HG02970 (cell line): Measurements from ENCODE around the gene TPCN2.

Experiments
- ATAC-seq: cut with Tn5 transposase; IDR thresholded peaks from one replicate; pipeline ENCODE4 v1.9.1; 2021; ENCODE audit warnings: mild to moderate bottlenecking, moderate library complexity, moderate number of reproducible peaks; ENCODE audit not compliant: unreplicated experiment, low FRiP score

Gene TPCN2

DNA sequence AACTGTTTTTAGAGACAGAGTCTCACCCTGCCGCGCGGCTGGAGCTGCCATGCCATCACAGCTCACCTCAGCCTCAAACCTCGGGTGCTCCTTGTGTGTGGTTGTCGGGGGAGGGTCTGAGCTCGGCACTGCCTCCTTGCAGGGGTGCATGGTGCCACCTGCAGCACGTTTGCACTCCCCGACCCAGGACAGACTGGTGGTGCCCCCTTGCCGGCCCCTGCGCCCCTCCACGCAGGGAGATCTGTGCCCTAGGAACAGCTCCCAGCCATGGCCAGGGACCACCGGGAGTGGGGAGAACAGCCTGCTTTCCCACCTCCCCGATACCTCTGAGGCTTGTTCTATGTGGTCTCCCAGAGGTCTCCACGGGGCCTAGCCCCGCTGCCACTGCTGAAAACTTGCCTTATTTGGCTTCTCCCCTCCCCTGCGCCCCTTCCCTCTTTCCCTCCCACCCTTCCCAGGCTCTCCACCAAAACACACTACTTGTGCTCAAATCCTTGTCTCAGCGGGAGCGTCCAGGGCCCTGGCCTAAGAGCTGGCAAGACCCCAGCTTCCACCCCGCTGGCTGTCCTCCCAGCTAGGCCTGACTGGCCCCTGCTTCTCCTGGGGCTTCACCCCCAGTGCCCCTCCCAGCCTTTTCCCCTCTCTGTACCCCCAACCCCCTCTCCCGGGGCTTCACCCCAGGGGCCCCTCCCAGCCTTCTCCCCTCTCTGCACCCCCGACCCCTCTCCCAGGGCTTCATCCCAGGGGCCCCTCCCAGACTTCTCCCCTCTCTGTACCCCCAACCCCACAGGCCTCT is 13.4 kb upstream of the TPCN2 start:
- ATAC-seq, result no peak

- ATAC-seq, result no peak
These were observed 12.8 kb upstream of the TPCN2 start for GRCh38 chr11:69035946-69036340.

- ATAC-seq, result no peak
These were observed 11.7 kb upstream of the TPCN2 start for GRCh38 chr11:69037074-69037473.

DNA sequence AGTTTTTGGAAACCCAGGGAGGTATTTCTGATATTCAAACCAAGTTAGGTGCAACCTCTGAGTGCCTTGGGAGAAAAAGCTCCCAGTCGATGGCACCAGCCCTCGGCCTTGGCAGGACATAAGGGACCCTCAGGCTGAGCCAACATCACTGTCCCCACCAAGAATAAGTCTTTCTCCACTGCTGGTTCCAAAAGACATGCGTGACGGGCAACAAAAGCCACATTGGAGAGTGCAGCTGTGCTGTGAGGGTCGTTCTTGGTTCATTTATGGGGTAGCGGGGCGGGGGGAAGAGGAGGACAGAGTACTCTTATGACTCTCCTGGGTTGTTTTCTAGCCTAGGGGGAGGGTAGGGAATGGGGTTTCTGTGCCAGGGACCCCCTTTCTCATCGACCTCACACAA is 11.2 kb upstream of the TPCN2 start:
- no peak for ATAC-seq

DNA sequence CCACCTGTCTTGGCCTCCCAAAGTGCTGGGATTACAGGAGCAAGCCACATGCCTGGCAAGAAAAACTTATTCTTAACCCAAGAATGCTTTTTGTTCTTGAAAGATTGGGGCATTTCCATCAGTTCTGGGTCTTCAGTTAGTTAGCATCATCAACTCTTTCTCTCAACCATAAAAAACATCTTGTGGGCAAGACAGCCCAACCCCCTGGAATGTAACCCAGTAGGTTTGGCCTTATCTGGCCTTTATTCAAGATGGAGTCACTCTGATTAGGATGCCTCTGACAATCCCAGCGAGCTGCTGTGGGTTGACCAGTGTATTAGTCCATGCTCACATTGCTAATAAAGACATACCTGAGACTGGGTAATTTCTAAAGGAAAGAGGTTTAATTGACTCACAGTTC is 9.2 kb upstream of the TPCN2 start:
- no peak for ATAC-seq

- no peak for ATAC-seq
These were observed 8.7 kb upstream of the TPCN2 start for GRCh38 chr11:69040051-69040450.

GRCh38 chr11:69040581-69041260 is 8.0 kb upstream of the TPCN2 start:
- no peak for ATAC-seq

GRCh38 chr11:69041516-69041915 is 7.2 kb upstream of the TPCN2 start:
- ATAC-seq, result no peak

GRCh38 chr11:69044111-69045013 is 4.4 kb upstream of the TPCN2 start:
- ATAC-seq, result no peak

- ATAC-seq, result no peak
These were observed 570 bp upstream of the TPCN2 start for GRCh38 chr11:69048031-69048693.

DNA sequence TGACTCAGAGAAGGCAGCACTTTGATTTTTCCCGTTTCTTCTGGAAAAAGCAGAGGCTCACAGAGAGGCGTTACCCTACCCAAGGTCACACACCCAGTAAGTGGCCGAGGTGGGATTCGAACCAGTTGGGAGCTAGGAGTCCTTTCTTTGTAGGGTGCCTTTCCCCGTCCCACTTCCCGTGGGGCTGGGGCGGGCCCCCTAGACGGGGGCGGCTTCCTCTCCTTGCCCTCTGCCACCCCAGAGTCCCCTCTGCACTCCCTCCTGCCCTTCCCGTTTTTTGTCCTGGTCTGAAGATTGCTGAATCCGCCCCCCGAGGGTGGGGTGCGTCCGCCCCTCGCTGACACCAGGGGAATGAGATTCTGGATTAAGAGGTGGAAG is 747 bp downstream of the TPCN2 start:
- no peak for ATAC-seq

DNA sequence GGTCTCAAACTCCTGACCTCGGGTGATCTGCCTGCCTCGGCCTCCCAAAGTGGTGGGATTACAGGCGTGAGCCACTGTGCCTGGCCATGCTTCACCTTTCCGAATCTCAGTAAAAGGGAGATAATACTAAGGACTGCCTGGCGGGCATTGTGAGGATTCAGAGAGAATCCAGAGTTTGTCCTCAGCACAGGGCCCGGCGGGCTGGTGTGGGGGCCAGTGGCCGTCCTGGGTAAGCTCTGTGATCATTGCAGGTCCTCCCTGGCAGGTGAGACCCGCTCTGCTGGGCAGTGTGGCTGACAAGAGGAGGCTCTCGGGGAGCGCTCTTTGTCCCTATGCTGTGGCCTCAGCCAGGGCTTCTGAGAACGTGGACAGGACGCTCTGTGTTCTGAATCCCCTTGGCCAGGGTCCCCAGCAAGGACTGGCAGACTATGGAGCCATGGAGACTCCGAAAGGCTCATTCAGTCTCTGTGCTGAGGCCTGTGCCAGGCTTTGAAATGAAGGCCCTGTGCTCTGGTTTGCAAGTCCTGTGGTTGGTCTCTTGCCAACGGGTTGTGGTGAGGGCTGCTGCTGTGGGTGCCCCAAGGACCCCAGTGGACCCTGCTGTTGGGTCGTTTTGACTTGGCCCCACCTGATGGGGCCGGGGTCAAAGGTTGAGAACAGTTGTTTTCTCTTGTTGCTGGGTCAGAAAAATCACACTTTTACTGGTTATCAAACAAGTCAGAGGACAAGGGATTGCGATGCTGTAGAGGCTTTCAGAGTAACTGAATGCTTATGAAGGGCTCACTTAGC is 2.1 kb downstream of the TPCN2 start:
- no peak for ATAC-seq

DNA sequence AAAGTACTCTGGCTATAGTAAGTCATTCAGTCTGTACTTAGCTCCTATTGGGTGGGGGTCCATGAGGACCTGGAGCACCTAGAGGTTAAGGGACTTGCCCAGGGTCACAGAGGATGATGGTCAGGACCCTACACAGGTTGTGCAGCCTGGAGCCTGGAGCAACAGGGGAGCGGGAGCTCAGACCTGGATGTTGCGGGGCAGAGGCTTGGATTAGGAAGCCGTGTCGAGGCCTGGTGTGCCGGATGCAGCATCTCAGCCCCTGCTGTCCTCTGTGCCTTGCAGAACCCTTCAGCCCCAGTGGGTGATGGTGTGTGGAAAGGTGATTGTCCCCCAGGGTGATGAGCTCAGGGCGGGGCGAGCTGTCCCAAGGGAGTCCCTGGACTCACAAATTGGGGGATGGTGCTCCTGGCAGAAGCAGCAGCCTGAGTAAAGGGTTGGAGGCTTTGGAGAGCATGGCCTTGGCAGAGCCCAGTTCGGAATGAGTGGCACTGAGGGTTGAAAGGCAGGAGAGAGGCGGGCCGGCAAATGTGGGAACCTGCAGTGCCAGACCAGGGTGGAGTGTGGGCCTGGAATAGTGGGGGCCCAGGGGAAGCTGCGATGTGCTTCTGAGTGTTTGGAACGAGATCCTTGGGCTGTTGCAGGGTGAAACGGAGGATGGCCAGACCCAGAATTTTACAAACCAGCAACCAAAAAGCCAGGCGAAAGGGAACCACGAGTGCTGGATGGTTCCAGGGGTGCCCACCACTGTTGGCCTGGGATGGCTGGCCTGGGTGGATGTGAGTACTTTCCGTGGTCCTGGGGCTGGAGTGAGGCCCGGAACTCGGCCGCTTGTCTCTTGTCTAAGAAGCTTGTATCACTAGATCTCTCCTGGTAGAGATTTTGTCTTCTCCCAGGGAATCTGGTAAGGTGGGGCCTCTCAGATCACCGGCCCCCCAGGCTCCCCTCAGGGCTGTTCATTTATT is 2.9 kb downstream of the TPCN2 start:
- ATAC-seq, result no peak

DNA sequence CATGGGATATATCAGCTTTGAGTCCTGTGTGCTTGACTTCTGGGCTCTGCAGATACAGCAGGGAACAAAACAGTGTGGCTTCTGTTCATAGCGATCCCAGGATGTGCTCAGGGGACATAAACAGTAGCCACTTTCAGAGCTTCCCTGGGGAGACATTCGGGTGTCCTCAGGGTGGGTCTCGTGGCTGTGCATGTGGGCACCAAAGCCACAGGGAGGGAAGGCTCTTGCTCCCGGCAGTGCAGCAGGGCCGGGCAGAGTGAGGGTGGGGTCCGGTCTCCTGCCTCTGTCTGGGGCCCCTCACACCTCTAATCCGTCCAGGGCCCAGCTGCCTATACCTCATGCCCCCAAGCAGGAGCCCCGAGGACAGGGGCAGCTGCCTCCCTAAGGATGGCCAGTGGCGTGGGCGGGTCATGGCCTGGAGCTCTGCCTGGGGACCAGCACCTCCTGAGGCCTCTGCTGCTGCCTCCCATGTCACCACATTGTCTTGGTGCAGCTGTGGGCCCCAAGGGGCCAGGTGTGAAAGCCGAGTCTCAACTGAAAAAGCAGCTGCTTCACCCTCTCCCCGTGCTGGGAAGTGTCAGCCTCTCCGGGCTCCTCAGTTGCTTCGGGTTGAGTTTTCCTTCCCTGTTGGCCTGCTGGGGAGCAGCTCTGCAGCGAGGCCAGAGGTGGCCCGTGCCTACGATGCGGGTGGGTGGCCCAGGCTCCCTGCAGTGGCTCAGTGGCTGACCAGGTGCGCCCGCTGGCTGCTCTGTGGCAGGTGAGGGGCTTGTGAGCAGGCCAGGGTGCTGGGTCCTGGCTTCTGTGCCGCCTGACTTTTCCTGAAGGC is 3.8 kb downstream of the TPCN2 start:
- no peak for ATAC-seq

DNA sequence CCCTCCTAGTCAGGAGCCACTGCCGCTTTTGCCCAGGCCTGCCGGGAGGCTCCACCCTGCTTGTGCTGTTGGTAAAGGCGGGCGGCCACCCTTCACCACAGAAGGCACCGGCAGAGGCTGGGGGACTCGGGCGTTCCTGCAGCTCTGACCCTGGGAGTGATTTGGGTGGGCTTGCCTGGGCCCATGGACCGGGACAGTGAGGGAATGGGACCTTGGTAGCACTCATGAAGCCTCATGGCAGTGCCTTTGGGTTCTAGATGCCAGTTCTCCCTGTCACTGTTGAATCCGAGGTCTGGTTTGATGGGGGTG is 4.4 kb downstream of the TPCN2 start:
- no peak for ATAC-seq

DNA sequence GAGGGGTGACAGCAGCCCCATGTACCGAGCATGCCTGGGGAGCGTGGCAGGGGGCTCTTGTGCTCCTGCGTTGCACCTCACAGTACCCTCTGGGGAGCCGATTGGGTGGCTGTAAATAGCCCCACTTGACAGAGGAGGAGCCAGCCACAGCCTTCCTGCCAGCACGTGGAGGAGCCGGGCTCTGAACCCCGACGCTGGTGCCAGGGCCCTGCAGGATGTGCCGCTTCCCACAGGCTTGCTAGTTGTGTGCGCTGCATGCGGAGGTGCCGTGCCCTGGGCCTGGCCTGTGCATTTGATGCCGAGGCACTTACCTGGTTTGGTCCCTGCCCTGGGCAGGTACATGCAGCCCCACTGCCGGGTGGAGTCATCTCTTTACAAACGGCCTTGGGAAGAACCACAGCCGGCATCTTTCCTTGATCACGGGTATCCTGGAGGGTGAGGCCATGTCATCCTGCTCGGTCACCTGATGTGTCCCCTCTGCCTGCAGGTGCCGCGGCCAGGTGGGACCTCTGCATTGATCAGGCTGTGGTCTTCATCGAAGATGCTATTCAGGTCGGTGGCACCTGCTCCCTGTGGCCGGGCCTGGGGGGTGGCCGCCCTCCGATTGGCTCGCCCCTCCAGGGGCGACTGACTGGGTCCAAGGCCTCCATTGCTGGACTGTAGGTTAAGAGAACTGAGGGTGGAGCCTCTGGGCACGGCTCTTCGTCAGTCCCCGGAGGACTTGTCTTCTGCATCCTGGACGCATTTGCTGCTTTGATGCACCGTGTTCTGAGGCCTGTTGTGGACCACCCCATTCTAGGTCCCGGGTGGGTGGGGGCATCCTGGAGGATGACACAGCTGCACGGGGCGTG is 5.0 kb downstream of the TPCN2 start:
- ATAC-seq, result no peak
